ENCODE measurements around the gene LBR.

DNA sequence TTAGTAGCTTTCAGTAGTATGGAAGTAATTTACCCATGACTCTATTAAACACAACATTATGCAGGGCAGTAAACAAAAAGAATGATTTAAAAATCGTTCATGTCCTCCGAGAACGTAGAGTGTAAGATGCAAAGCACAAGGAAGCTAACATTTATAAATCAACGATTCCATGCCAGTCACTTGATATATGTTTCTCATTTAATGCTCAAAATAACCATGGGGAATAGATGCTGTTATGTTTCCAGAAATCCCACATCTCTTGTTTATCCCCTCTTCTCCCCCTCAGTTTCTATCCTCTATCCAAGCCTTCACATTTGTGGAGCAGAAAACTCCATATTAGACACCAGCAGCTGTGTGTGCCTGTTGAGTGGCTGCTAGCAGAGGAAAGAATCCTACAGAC lies 52.8 kb downstream of the LBR start:
- TF ChIP-seq, protein P1, sequence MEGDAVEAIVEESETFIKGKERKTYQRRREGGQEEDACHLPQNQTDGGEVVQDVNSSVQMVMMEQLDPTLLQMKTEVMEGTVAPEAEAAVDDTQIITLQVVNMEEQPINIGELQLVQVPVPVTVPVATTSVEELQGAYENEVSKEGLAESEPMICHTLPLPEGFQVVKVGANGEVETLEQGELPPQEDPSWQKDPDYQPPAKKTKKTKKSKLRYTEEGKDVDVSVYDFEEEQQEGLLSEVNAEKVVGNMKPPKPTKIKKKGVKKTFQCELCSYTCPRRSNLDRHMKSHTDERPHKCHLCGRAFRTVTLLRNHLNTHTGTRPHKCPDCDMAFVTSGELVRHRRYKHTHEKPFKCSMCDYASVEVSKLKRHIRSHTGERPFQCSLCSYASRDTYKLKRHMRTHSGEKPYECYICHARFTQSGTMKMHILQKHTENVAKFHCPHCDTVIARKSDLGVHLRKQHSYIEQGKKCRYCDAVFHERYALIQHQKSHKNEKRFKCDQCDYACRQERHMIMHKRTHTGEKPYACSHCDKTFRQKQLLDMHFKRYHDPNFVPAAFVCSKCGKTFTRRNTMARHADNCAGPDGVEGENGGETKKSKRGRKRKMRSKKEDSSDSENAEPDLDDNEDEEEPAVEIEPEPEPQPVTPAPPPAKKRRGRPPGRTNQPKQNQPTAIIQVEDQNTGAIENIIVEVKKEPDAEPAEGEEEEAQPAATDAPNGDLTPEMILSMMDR (IDR thresholded peaks at IDR 0.05), result no peak
- TF ChIP-seq POLR2A (IDR thresholded peaks at IDR 0.05), result no peak
